ENCODE measurements around the gene PROKR2.
A peak's percentile ranks its signal among the peaks of the same experiment; 100 is the strongest.

Gene PROKR2

DNA sequence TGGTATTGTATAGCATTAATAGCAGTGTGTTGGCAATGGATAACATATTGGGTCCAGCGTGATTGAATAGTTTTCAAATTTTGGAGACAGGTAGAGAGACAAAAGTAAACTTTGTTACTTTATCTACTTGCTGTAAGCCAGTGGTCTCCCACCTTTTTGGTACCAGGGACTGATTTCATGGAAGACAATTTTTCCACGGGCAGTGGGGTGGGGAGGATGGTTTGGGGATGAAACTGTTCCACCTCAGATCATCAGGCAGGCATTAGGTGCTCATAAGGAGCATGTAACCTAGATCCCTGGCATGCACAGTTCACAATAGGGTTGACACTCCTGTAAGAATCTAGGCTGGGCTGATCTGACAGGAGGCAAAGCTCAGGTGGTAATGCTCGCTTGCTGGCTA, 14.6 kb upstream of the PROKR2 start:
- H3K27me3 ChIP-seq (ENCODE audit: control insufficient read depth, insufficient read depth, low read length): no peaks in the 10 kb centered on the region
- no peaks in the 10 kb centered on the region for H3K36me3 ChIP-seq (ENCODE audit: control insufficient read depth, insufficient read depth, low read length)
- no peaks in the 10 kb centered on the region for H3K4me1 ChIP-seq (ENCODE audit: control insufficient read depth, insufficient read depth, low read length)
- no peak overlapping the region for H3K9ac ChIP-seq (ENCODE audit: low read depth, low read length)
- no peak overlapping the region for H3K4me3 ChIP-seq (ENCODE audit: low read depth, low read length)
- H3K9me3 ChIP-seq (ENCODE audit: control insufficient read depth, insufficient read depth, low read length): no peaks in the 10 kb centered on the region

- Histone ChIP-seq H3K36me3 (ENCODE audit: control insufficient read depth, insufficient read depth, low read length) (no peaks in the 10 kb centered on the region), H3K9ac (ENCODE audit: low read depth, low read length) (no peak overlapping the region), H3K27me3 (ENCODE audit: control insufficient read depth, insufficient read depth, low read length) (no peaks in the 10 kb centered on the region), H3K4me3 (ENCODE audit: low read depth, low read length) (no peak overlapping the region), H3K9me3 (ENCODE audit: control insufficient read depth, insufficient read depth, low read length) (no peaks in the 10 kb centered on the region), H3K4me1 (ENCODE audit: control insufficient read depth, insufficient read depth, low read length) (no peaks in the 10 kb centered on the region)
Observed at GRCh38 chr20:5328268-5328667, 11.5 kb upstream of the PROKR2 start.

DNA sequence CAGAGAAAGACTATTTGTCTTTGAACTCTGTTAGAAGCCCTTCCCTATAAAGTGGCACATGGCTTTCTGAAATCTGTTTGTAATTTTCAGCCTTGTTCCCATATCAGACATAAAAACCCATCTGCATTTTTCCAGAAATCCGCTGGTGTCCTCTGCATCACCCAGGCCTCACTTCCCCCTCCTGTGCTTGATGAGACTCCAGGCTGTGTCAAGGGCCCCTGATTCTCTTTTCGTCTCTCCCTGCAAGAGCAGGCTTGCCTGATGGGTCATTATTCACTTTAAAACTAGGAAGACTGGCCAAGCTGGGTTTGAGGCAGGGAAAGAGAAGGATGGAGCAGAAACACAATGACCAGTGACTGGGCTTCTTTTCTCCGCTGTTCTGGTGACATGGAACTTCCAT, 10.6 kb upstream of the PROKR2 start:
- no peak overlapping the region for H3K9ac ChIP-seq (ENCODE audit: low read depth, low read length)
- H3K27me3 ChIP-seq (ENCODE audit: control insufficient read depth, insufficient read depth, low read length): no peaks in the 10 kb centered on the region
- H3K9me3 ChIP-seq (ENCODE audit: control insufficient read depth, insufficient read depth, low read length): no peaks in the 10 kb centered on the region
- no peaks in the 10 kb centered on the region for H3K4me1 ChIP-seq (ENCODE audit: control insufficient read depth, insufficient read depth, low read length)
- H3K4me3 ChIP-seq (ENCODE audit: low read depth, low read length): no peak overlapping the region
- no peaks in the 10 kb centered on the region for H3K36me3 ChIP-seq (ENCODE audit: control insufficient read depth, insufficient read depth, low read length)

- Histone ChIP-seq H3K36me3 (ENCODE audit: control insufficient read depth, insufficient read depth, low read length) (no peaks in the 10 kb centered on the region), H3K4me1 (ENCODE audit: control insufficient read depth, insufficient read depth, low read length) (peaks cover 2% of the 10 kb centered on the region), H3K27me3 (ENCODE audit: control insufficient read depth, insufficient read depth, low read length) (peaks cover 46% of the 10 kb centered on the region), H3K4me3 (ENCODE audit: low read depth, low read length) (peak overlapping the region; percentile 85), H3K9me3 (ENCODE audit: control insufficient read depth, insufficient read depth, low read length) (no peaks in the 10 kb centered on the region), H3K9ac (ENCODE audit: low read depth, low read length) (peak overlapping the region; percentile 70)
Observed at GRCh38 chr20:5315807-5316187, 957 bp downstream of the PROKR2 start.

DNA sequence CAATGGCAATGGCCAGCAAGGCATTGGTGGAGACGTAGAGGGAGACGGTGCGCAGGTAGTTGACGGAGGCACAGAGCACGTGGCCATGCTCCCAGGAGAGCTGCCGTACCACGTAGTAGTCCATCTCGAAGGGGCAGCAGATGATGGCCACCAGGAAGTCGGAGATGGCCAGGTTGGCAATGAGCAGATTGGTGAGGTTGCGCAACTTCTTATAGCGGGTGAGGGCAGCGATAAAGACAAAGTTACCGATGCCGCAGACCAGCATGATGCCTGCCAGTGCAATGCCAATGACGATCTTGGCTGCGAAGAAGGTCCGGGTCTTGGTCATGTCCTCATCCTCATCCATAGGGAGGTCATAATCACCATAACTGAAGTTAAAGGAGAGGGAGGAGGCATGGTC, 2.8 kb downstream of the PROKR2 start:
- Histone ChIP-seq H3K27me3 (ENCODE audit: control insufficient read depth, insufficient read depth, low read length) (peaks cover 42% of the 10 kb centered on the region), H3K36me3 (ENCODE audit: control insufficient read depth, insufficient read depth, low read length) (no peaks in the 10 kb centered on the region), H3K9ac (ENCODE audit: low read depth, low read length) (no peak overlapping the region), H3K9me3 (ENCODE audit: control insufficient read depth, insufficient read depth, low read length) (peaks cover 4% of the 10 kb centered on the region), H3K4me1 (ENCODE audit: control insufficient read depth, insufficient read depth, low read length) (peaks cover 2% of the 10 kb centered on the region), H3K4me3 (ENCODE audit: low read depth, low read length) (no peak overlapping the region)

- Histone ChIP-seq H3K27me3 (ENCODE audit: control insufficient read depth, insufficient read depth, low read length) (peaks cover 29% of the 10 kb centered on the region), H3K9me3 (ENCODE audit: control insufficient read depth, insufficient read depth, low read length) (peaks cover 8% of the 10 kb centered on the region), H3K4me1 (ENCODE audit: control insufficient read depth, insufficient read depth, low read length) (peaks cover 2% of the 10 kb centered on the region), H3K36me3 (ENCODE audit: control insufficient read depth, insufficient read depth, low read length) (no peaks in the 10 kb centered on the region), H3K4me3 (ENCODE audit: low read depth, low read length) (no peak overlapping the region), H3K9ac (ENCODE audit: low read depth, low read length) (no peak overlapping the region)
Observed at GRCh38 chr20:5312518-5312917, 4.2 kb downstream of the PROKR2 start.

DNA sequence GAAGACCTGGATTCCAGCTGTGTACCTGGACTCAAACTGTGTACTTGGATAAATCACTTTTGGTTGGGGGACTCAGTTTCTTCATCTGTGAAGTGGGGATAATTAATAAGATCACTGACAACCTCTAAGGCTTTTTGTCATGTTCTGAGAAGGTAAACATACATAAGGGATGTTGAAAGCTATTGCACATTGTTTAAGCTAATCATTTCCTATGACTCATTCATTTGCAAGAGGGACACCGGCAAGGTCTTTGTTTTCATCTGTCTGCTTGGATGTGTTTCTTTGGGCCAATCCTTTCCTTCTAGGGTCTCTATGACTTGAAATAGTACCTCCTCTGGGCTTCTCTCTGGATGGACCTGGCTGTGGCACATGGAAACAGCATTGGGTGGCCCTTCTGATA, 6.8 kb downstream of the PROKR2 start:
- H3K4me1 ChIP-seq (ENCODE audit: control insufficient read depth, insufficient read depth, low read length): no peaks in the 10 kb centered on the region
- no peaks in the 10 kb centered on the region for H3K36me3 ChIP-seq (ENCODE audit: control insufficient read depth, insufficient read depth, low read length)
- H3K27me3 ChIP-seq (ENCODE audit: control insufficient read depth, insufficient read depth, low read length): peaks cover 16% of the 10 kb centered on the region
- no peak overlapping the region for H3K9ac ChIP-seq (ENCODE audit: low read depth, low read length)
- peaks cover 8% of the 10 kb centered on the region for H3K9me3 ChIP-seq (ENCODE audit: control insufficient read depth, insufficient read depth, low read length)
- H3K4me3 ChIP-seq (ENCODE audit: low read depth, low read length): no peak overlapping the region

- H3K9ac ChIP-seq (ENCODE audit: low read depth, low read length): no peak overlapping the region
- peaks cover 9% of the 10 kb centered on the region for H3K4me1 ChIP-seq (ENCODE audit: control insufficient read depth, insufficient read depth, low read length)
- H3K27me3 ChIP-seq (ENCODE audit: control insufficient read depth, insufficient read depth, low read length): no peaks in the 10 kb centered on the region
- no peak overlapping the region for H3K4me3 ChIP-seq (ENCODE audit: low read depth, low read length)
- no peaks in the 10 kb centered on the region for H3K9me3 ChIP-seq (ENCODE audit: control insufficient read depth, insufficient read depth, low read length)
- no peaks in the 10 kb centered on the region for H3K36me3 ChIP-seq (ENCODE audit: control insufficient read depth, insufficient read depth, low read length)
Observed at GRCh38 chr20:5298811-5299210, 17.9 kb downstream of the PROKR2 start.

- H3K4me1 ChIP-seq (ENCODE audit: control insufficient read depth, insufficient read depth, low read length): peaks cover 9% of the 10 kb centered on the region
- H3K36me3 ChIP-seq (ENCODE audit: control insufficient read depth, insufficient read depth, low read length): no peaks in the 10 kb centered on the region
- H3K9me3 ChIP-seq (ENCODE audit: control insufficient read depth, insufficient read depth, low read length): no peaks in the 10 kb centered on the region
- H3K9ac ChIP-seq (ENCODE audit: low read depth, low read length): no peak overlapping the region
- H3K27me3 ChIP-seq (ENCODE audit: control insufficient read depth, insufficient read depth, low read length): no peaks in the 10 kb centered on the region
- peak overlapping the region; percentile 45 for H3K4me3 ChIP-seq (ENCODE audit: low read depth, low read length)
Observed at GRCh38 chr20:5297280-5298004, 19.3 kb downstream of the PROKR2 start.

DNA sequence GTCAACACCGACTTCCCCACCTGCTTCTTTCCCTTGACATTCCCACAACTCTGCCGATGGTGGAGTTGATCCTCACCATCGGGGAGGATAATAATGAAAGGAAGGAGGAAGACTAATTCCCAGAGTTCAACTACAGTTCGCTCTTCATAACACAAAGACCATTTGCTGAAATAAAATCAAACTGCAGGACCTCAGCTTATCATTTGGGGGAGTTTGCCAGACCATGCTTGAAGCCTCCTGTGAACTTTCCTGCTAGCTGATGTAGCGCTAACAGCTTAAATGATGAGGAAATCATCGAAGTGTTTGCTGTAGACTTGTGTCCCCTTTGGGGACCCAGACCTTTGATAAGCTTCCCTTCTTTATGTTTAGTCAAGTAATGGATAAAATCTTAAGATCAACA, 26.2 kb downstream of the PROKR2 start:
- H3K36me3 ChIP-seq (ENCODE audit: control insufficient read depth, insufficient read depth, low read length): no peaks in the 10 kb centered on the region
- no peaks in the 10 kb centered on the region for H3K27me3 ChIP-seq (ENCODE audit: control insufficient read depth, insufficient read depth, low read length)
- no peak overlapping the region for H3K4me3 ChIP-seq (ENCODE audit: low read depth, low read length)
- H3K9me3 ChIP-seq (ENCODE audit: control insufficient read depth, insufficient read depth, low read length): no peaks in the 10 kb centered on the region
- no peak overlapping the region for H3K9ac ChIP-seq (ENCODE audit: low read depth, low read length)
- H3K4me1 ChIP-seq (ENCODE audit: control insufficient read depth, insufficient read depth, low read length): no peaks in the 10 kb centered on the region

GRCh38 chr20:5282561-5282960, 34.2 kb downstream of the PROKR2 start:
- Histone ChIP-seq H3K36me3 (ENCODE audit: control insufficient read depth, insufficient read depth, low read length) (no peaks in the 10 kb centered on the region), H3K9me3 (ENCODE audit: control insufficient read depth, insufficient read depth, low read length) (no peaks in the 10 kb centered on the region), H3K4me1 (ENCODE audit: control insufficient read depth, insufficient read depth, low read length) (no peaks in the 10 kb centered on the region), H3K9ac (ENCODE audit: low read depth, low read length) (no peak overlapping the region), H3K27me3 (ENCODE audit: control insufficient read depth, insufficient read depth, low read length) (no peaks in the 10 kb centered on the region), H3K4me3 (ENCODE audit: low read depth, low read length) (no peak overlapping the region)

DNA sequence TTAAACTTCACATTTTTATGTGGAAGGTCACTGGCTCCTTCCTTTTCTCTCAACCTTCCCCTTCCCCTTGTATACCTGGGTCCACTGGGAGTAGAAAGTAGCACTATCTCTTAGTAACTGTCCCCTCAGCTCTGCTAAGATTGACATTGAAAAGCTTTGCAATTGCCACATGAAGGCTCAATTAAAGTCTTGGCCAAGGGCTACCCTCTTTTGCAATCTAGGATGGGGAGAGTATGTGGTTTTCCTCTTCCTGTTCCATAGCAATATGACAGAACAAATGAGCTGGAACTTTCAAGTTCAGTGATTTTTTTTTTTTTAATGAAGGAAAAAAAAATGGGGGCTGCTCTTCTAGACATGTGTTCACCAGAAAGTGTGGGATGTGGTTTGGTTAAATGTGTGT, 37.1 kb downstream of the PROKR2 start:
- no peak overlapping the region for H3K9ac ChIP-seq (ENCODE audit: low read depth, low read length)
- H3K36me3 ChIP-seq (ENCODE audit: control insufficient read depth, insufficient read depth, low read length): no peaks in the 10 kb centered on the region
- H3K4me1 ChIP-seq (ENCODE audit: control insufficient read depth, insufficient read depth, low read length): no peaks in the 10 kb centered on the region
- no peaks in the 10 kb centered on the region for H3K9me3 ChIP-seq (ENCODE audit: control insufficient read depth, insufficient read depth, low read length)
- H3K27me3 ChIP-seq (ENCODE audit: control insufficient read depth, insufficient read depth, low read length): no peaks in the 10 kb centered on the region
- H3K4me3 ChIP-seq (ENCODE audit: low read depth, low read length): no peak overlapping the region

All from iPS-15b (cell line).